Calu3 (cell line): ENCODE data around the gene HYOU1. TPM values are rescaled to one million over a fixed set of nuclear protein-coding genes. Genes with fewer than 3 reads are reported as not detected.
A peak's percentile ranks its signal among the peaks of the same experiment; 100 is the strongest.

ENCODE experiments used
- BruUV-seq: library from RNA; stranded (reverse); fragments of 400-500 nt; replicated peaks from 2 replicates; lab custom pipeline; 2021; lab: Mats Ljungman, UMichigan
- CTCF ChIA-PET: fragments of 300-600 bp; sonication (Branson Sonifier 250); formaldehyde crosslinking; loops from one replicate; lab custom pipeline; 2022; ENCODE audit warnings: antibody characterized with exemption; lab: Charles Lee
- DNase-seq: peaks from one replicate; pipeline ENCODE4 v3.0.0; 2022
- H3K27ac Mint-ChIP-seq: one replicate; pipeline ENCODE4 v1.8.0; 2022; ENCODE audit warnings: mixed read lengths; ENCODE audit not compliant: unreplicated experiment
- H3K27me3 Mint-ChIP-seq: one replicate; pipeline ENCODE4 v1.8.0; 2022; ENCODE audit warnings: mixed read lengths; ENCODE audit not compliant: unreplicated experiment
- H3K36me3 Mint-ChIP-seq: one replicate; pipeline ENCODE4 v1.8.0; 2022; ENCODE audit warnings: mild to moderate bottlenecking, moderate library complexity, mixed read lengths; ENCODE audit not compliant: insufficient read depth, unreplicated experiment
- H3K4me1 Mint-ChIP-seq: one replicate; pipeline ENCODE4 v1.8.0; 2022; ENCODE audit warnings: mild to moderate bottlenecking, low read depth, mixed read lengths; ENCODE audit not compliant: unreplicated experiment
- H3K4me3 Mint-ChIP-seq: one replicate; pipeline ENCODE4 v1.8.0; 2022; ENCODE audit warnings: mild to moderate bottlenecking, low read depth, moderate library complexity, mixed read lengths; ENCODE audit not compliant: unreplicated experiment
- H3K9me3 Mint-ChIP-seq: one replicate; pipeline ENCODE4 v1.8.0; 2022; ENCODE audit warnings: low read depth, mixed read lengths; ENCODE audit not compliant: unreplicated experiment
- CTCF ChIP-seq: fragments of 200-600 bp; IDR thresholded peaks from one replicate; pipeline ENCODE4 v1.8.0; 2022; ENCODE audit warnings: antibody characterized with exemption; ENCODE audit not compliant: unreplicated experiment
- intact Hi-C: fragments of 100-400 bp; cut with micrococcal nuclease; formaldehyde crosslinking; loops from one replicate; pipeline ENCODE4 v1.10.0; 2022; ENCODE audit not compliant: unreplicated experiment
- total RNA-seq: library from RNA; stranded (reverse); gene quantifications from 2 replicates; pipeline ENCODE4 v1.2.3, GENCODE V29; 2022

Gene HYOU1
- total RNA-seq, 1 experiment from 2014 or later, result 180 TPM

- no peaks in the 10 kb centered on the region for H3K27me3 Mint-ChIP-seq
- no peak for TF ChIP-seq CTCF
- CTCF ChIA-PET, result no interaction called here
- no peak for DNase-seq
- peaks cover 48% of the 10 kb centered on the region for H3K36me3 Mint-ChIP-seq
- H3K9me3 Mint-ChIP-seq, result no peaks in the 10 kb centered on the region
- peak overlapping the region; percentile 91 for H3K4me3 Mint-ChIP-seq
- intact Hi-C loops, result no loop called here
- H3K27ac Mint-ChIP-seq, result peak overlapping the region; percentile 93
- no peaks in the 10 kb centered on the region for H3K4me1 Mint-ChIP-seq
- no TSS peak for BruUV-seq
These were observed 36.2 kb upstream of the HYOU1 start for GRCh38 chr11:119092880-119093842.

GRCh38 chr11:119091966-119092879, 35.2 kb upstream of the HYOU1 start:
- CTCF ChIA-PET, result no interaction called here

GRCh38 chr11:119091178-119091577, 34.2 kb upstream of the HYOU1 start:
- no peaks in the 10 kb centered on the region for H3K27me3 Mint-ChIP-seq
- H3K4me1 Mint-ChIP-seq, result no peaks in the 10 kb centered on the region
- intact Hi-C loops, result no loop called here
- no peak overlapping the region for H3K4me3 Mint-ChIP-seq
- no peak for TF ChIP-seq CTCF
- peaks cover 41% of the 10 kb centered on the region for H3K36me3 Mint-ChIP-seq
- DNase-seq, result no peak
- H3K9me3 Mint-ChIP-seq, result no peaks in the 10 kb centered on the region
- H3K27ac Mint-ChIP-seq, result no peak overlapping the region
- BruUV-seq, result no TSS peak
- CTCF ChIA-PET, result interaction anchor here (0.5 kb wide), 1 partner anchor 25 kb away, joined by 3 read pairs; no protein-coding TSS in a partner anchor

More at GRCh38 chr11:119091966-119092879, 35.2 kb upstream of the HYOU1 start:
- H3K4me3 Mint-ChIP-seq, result peak overlapping the region; percentile 91
- intact Hi-C loops, result no loop called here
- BruUV-seq, result no TSS peak
- H3K36me3 Mint-ChIP-seq, result peaks cover 43% of the 10 kb centered on the region
- no peak overlapping the region for H3K27ac Mint-ChIP-seq
- H3K4me1 Mint-ChIP-seq, result no peaks in the 10 kb centered on the region
- no peaks in the 10 kb centered on the region for H3K9me3 Mint-ChIP-seq
- no peak for TF ChIP-seq CTCF
- no peaks in the 10 kb centered on the region for H3K27me3 Mint-ChIP-seq
- no peak for DNase-seq

- no peaks in the 10 kb centered on the region for H3K9me3 Mint-ChIP-seq
- no peak for DNase-seq
- H3K27ac Mint-ChIP-seq, result no peak overlapping the region
- CTCF ChIA-PET, result no interaction called here
- H3K27me3 Mint-ChIP-seq, result no peaks in the 10 kb centered on the region
- no peaks in the 10 kb centered on the region for H3K4me1 Mint-ChIP-seq
- H3K36me3 Mint-ChIP-seq, result peaks cover 37% of the 10 kb centered on the region
- TF ChIP-seq CTCF, result no peak
- intact Hi-C loops, result no loop called here
- no peak overlapping the region for H3K4me3 Mint-ChIP-seq
- no TSS peak for BruUV-seq
These were observed 32.3 kb upstream of the HYOU1 start for GRCh38 chr11:119089319-119089718.
